Type B pancreatic cell (in vitro differentiated cells): ENCODE measurements around the gene NMNAT3. TPM values are rescaled to one million over a fixed set of nuclear protein-coding genes. Genes with fewer than 3 reads are reported as not detected.
A peak's percentile ranks its signal among the peaks of the same experiment; 100 is the strongest.

Experiments
- DNase-seq: peaks from one replicate; pipeline ENCODE4 v3.0.0; 2021; ENCODE audit warnings: mixed read lengths; ENCODE audit not compliant: unreplicated experiment; ENCODE audit errors: extremely low spot score
- H3K27ac Mint-ChIP-seq: 2 replicates; pipeline ENCODE4 v1.8.0; 2021; ENCODE audit warnings: mild to moderate bottlenecking, mixed read lengths
- H3K27me3 Mint-ChIP-seq: 2 replicates; pipeline ENCODE4 v1.8.0; 2021; ENCODE audit warnings: mixed read lengths
- H3K36me3 Mint-ChIP-seq: 2 replicates; pipeline ENCODE4 v1.8.0; 2021; ENCODE audit warnings: mixed read lengths
- H3K4me1 Mint-ChIP-seq: one replicate; pipeline ENCODE4 v1.8.0; 2021; ENCODE audit warnings: mixed read lengths; ENCODE audit not compliant: unreplicated experiment
- H3K4me3 Mint-ChIP-seq: 2 replicates; pipeline ENCODE4 v1.8.0; 2021; ENCODE audit warnings: mild to moderate bottlenecking, mixed read lengths
- H3K9me3 Mint-ChIP-seq: 2 replicates; pipeline ENCODE4 v1.8.0; 2021; ENCODE audit warnings: mixed read lengths
- total RNA-seq: library from RNA; stranded (reverse); gene quantifications from 2 replicates; pipeline ENCODE4 v1.2.1, GENCODE V29; 2021; ENCODE audit warnings: low replicate concordance
- TF ChIP-seq, protein P1 (sequence below): fragments of 200-600 bp; sonication (generic); conservative IDR thresholded peaks from 2 replicates; pipeline ENCODE4 v1.5.0; 2021; ENCODE audit warnings: antibody characterized with exemption, mild to moderate bottlenecking

NMNAT3 gene
- total RNA-seq, 1 donor from 2014 or later: 7.1 TPM

DNA sequence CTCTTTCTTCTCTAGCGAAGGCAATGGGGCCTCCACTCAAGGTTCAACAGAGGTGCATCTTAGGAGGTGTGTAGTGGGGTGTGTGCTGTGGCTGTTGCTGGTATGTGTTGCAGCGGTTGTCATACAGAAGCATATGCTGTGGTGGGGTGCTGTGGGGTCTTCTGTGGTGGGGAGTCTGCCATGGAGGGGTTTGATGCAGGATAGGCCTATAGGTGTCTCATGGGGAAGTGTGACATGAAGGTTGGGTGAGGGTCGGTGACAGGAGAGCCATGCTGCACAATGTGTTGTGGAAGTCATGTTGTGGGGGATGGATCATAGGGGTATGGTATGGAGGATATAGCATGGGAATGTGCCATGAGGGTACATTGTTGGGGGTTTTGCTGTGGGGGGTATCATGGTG is 20.3 kb downstream of the NMNAT3 start:
- TF ChIP-seq, protein P1, sequence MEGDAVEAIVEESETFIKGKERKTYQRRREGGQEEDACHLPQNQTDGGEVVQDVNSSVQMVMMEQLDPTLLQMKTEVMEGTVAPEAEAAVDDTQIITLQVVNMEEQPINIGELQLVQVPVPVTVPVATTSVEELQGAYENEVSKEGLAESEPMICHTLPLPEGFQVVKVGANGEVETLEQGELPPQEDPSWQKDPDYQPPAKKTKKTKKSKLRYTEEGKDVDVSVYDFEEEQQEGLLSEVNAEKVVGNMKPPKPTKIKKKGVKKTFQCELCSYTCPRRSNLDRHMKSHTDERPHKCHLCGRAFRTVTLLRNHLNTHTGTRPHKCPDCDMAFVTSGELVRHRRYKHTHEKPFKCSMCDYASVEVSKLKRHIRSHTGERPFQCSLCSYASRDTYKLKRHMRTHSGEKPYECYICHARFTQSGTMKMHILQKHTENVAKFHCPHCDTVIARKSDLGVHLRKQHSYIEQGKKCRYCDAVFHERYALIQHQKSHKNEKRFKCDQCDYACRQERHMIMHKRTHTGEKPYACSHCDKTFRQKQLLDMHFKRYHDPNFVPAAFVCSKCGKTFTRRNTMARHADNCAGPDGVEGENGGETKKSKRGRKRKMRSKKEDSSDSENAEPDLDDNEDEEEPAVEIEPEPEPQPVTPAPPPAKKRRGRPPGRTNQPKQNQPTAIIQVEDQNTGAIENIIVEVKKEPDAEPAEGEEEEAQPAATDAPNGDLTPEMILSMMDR: no peak
- Mint-ChIP-seq H3K4me3 (no peak overlapping the region), H3K27me3 (no peaks in the 10 kb centered on the region), H3K27ac (no peak overlapping the region), H3K9me3 (peaks cover 4% of the 10 kb centered on the region), H3K36me3 (peaks cover 5% of the 10 kb centered on the region), H3K4me1 (peaks cover 15% of the 10 kb centered on the region)
- no peak for DNase-seq

DNA sequence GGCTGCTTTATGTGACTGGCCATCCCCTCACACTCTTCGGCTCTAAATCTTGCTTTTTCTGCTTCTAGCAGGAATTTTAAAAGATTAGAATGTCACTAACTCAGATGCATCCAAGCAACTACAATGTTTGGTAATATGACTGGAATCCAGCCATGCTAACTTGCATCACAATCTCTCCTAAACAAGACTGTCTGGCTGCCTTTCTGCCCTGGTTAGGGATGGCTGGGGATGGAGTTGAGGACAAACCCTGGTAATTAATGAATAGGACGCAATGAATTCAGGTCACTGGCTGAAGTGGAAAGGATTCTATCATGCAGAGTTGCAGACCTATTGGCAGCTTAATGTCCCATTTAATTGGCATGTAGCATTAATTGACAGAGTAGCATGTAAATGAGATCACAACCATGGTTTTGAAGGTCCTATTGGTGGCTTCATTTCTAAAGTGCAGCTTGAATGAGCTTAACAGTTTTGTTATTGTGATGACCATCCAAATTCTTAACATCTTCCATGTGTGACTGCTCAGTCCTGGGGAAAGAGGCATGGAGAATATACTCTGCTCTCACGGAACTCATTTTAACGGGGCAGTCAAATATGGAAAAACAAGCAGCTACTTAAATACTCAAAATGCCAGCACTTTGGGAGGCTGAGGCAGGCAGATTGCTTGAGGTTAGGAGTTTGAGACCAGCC is 21.7 kb downstream of the NMNAT3 start:
- TF ChIP-seq, protein P1: no peak
- peaks cover 4% of the 10 kb centered on the region for H3K9me3 Mint-ChIP-seq
- DNase-seq: no peak

DNA sequence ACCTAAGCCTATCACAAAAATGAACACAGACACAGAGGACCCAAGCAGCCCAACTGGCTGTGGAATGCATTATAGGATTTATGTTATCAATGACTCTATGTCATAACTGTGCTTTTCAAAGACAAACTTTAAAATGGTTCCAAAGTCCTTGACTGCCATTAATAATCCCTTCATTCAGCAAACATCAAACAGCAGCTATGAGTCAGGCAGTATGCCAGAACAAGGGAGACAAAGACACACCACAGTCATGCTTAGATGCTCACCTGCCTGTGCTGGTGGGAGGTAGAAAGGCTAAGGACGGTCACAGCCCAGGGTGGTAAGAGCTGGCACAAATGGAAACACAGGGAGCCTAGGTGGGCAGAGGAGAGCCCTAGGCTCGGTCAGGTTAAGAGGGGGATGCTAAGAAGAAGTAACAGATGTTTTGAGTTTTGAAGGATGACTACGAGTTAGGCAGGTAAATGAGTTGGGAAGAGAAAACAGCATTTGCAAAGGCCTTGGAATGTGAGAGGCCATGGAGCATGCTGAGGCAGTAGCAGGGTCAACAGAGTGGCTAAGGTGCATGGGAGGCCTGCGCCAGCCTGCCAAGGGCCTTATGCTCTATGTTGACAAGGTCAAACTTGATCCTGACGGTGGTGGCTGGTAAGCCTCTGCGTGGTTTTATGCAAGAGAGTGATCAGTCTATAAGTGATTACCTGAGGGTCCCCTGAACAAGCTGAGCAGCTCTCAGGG is 23.0 kb downstream of the NMNAT3 start:
- Mint-ChIP-seq H3K27me3 (no peaks in the 10 kb centered on the region), H3K4me3 (peak overlapping the region; percentile 35), H3K4me1 (peaks cover 15% of the 10 kb centered on the region), H3K27ac (peak overlapping the region; percentile 88), H3K36me3 (peaks cover 5% of the 10 kb centered on the region), H3K9me3 (peaks cover 4% of the 10 kb centered on the region)
- TF ChIP-seq, protein P1: no peak
- DNase-seq: no peak

More for the DNA sequence above, 21.7 kb downstream of the NMNAT3 start:
- Mint-ChIP-seq H3K4me3 (no peak overlapping the region), H3K27ac (no peak overlapping the region), H3K36me3 (peaks cover 5% of the 10 kb centered on the region), H3K4me1 (peaks cover 15% of the 10 kb centered on the region), H3K27me3 (no peaks in the 10 kb centered on the region)

DNA sequence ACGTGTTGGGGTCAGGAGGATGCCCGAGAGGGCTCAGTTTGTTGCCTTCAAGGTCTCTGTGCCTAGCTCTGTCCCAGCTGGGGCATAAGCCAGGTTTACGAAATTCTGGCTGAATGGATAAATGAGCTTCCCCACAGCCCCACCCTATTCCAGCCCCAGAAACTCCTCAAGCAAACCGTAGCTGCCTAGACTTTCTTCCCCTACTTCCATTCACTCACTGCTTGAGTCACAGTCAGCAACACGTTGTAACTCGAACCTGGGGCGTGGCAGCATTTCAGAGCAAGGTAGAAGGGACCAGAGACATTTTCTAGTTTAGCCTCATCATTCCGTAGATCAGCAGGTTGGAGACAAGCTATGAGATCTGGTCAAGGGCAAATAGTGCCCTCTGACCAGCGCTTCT is 24.2 kb downstream of the NMNAT3 start:
- Mint-ChIP-seq H3K27me3 (no peaks in the 10 kb centered on the region), H3K4me1 (peaks cover 15% of the 10 kb centered on the region), H3K9me3 (peaks cover 4% of the 10 kb centered on the region), H3K4me3 (no peak overlapping the region), H3K27ac (peak overlapping the region; percentile 47), H3K36me3 (peaks cover 5% of the 10 kb centered on the region)
- TF ChIP-seq, protein P1: no peak
- DNase-seq: no peak

DNA sequence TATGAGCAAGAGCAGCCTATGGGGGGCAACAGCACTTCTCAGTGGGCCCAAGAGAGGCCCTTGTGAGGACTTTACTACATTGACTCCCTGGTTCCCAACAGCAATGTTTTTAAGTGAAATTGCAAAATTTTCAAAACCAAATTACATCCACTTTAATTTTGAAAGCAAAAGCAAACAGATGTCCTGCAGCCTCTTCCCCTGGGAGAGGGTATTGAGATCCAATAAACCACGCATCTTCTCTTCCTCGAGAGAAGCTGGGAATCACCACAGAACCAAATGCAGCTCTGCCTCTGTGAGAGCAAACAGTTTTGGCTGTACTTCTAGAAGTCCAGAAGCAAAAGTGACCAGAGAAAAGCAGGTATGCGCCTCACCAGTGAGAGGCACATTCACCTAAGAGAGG is 25.2 kb downstream of the NMNAT3 start:
- Mint-ChIP-seq H3K4me1 (peaks cover 15% of the 10 kb centered on the region), H3K27ac (no peak overlapping the region), H3K27me3 (no peaks in the 10 kb centered on the region), H3K4me3 (no peak overlapping the region), H3K9me3 (peaks cover 4% of the 10 kb centered on the region), H3K36me3 (peaks cover 4% of the 10 kb centered on the region)
- TF ChIP-seq, protein P1: no peak
- DNase-seq: no peak
